IMR-90 (cell line): ENCODE results near the gene WDR70. TPM values are rescaled to one million over a fixed set of nuclear protein-coding genes. Genes with fewer than 3 reads are reported as not detected.

Experiments
- ATAC-seq: fragments of 200-7000 bp; cut with Tn5 transposase; 2 replicates; pipeline ENCODE4 v1.9.1; 2020; ENCODE audit warnings: low read depth, mild to moderate bottlenecking, moderate library complexity
- BruUV-seq: library from RNA; stranded (reverse); fragments of 400-500 nt; replicated peaks from 2 replicates; lab custom pipeline; 2021; lab: Mats Ljungman, UMichigan
- CTCF ChIA-PET: fragments of 300-600 bp; formaldehyde crosslinking; extraction: SDS; loops from one replicate; lab custom pipeline; 2021; ENCODE audit warnings: antibody characterized with exemption; lab: Yijun Ruan, JAX
- POLR2A ChIA-PET: fragments of 300-600 bp; sonication (Branson Sonifier 250); formaldehyde crosslinking; loops from one replicate; lab custom pipeline; 2022; ENCODE audit warnings: antibody characterized with exemption; ENCODE audit not compliant: unreplicated experiment; lab: Charles Lee
- DNase-seq: peaks from one replicate; pipeline ENCODE4 v3.0.0; 2013
- H2AFZ ChIP-seq: replicated peaks from 2 replicates; pipeline ENCODE3; 2013; ENCODE audit warnings: low read length, mild to moderate bottlenecking; ENCODE audit not compliant: poor library complexity
- H2AK5ac ChIP-seq: 2 replicates; pipeline ENCODE4 v1.6.1; 2013; ENCODE audit warnings: low read depth, low read length, inconsistent platforms
- H2AK9ac ChIP-seq: replicated peaks from 2 replicates; pipeline ENCODE3; 2013; ENCODE audit warnings: mild to moderate bottlenecking, low read depth, low read length, moderate library complexity; ENCODE audit not compliant: poor library complexity
- H2BK120ac ChIP-seq: 2 replicates; pipeline ENCODE4 v1.6.1; 2013; ENCODE audit warnings: low read depth, low read length, inconsistent platforms
- H2BK15ac ChIP-seq: 3 replicates; pipeline ENCODE4 v1.6.1; 2013; ENCODE audit warnings: low read depth, low read length, inconsistent platforms
- H2BK20ac ChIP-seq: 2 replicates; pipeline ENCODE4 v1.6.1; 2013; ENCODE audit warnings: low read depth, mild to moderate bottlenecking, inconsistent platforms, low read length, moderate library complexity
- H2BK5ac ChIP-seq: 2 replicates; pipeline ENCODE4 v1.6.1; 2013; ENCODE audit warnings: mild to moderate bottlenecking, low read depth, low read length, inconsistent platforms; ENCODE audit not compliant: poor library complexity, severe bottlenecking
- H3K14ac ChIP-seq: replicated peaks from 2 replicates; pipeline ENCODE4 v1.6.1; 2013; ENCODE audit warnings: low read depth, low read length, inconsistent platforms
- H3K18ac ChIP-seq: 2 replicates; pipeline ENCODE4 v1.6.1; 2013; ENCODE audit warnings: low read depth, low read length, control low read depth
- H3K23ac ChIP-seq: 2 replicates; pipeline ENCODE4 v1.6.1; 2013; ENCODE audit warnings: low read depth, low read length, inconsistent platforms
- H3K27ac ChIP-seq: 2 replicates; pipeline ENCODE4 v1.5.1; 2013; ENCODE audit warnings: mild to moderate bottlenecking, control low read depth, low read length; ENCODE audit not compliant: insufficient read depth
- H3K27me3 ChIP-seq: 2 replicates; pipeline ENCODE4 v1.6.1; 2013; ENCODE audit warnings: low read length; ENCODE audit not compliant: control insufficient read depth, insufficient read depth
- H3K36me3 ChIP-seq: 2 replicates; pipeline ENCODE4 v1.6.1; 2013; ENCODE audit warnings: low read length, mixed read lengths; ENCODE audit not compliant: control insufficient read depth, insufficient read depth
- H3K4ac ChIP-seq: 2 replicates; pipeline ENCODE4 v1.6.1; 2013; ENCODE audit warnings: low read depth, low read length, inconsistent platforms
- H3K4me1 ChIP-seq: 2 replicates; pipeline ENCODE4 v1.6.1; 2013; ENCODE audit warnings: low read length, mixed read lengths; ENCODE audit not compliant: control insufficient read depth, insufficient read depth
- H3K4me2 ChIP-seq: 2 replicates; pipeline ENCODE4 v1.6.1; 2013; ENCODE audit warnings: low read depth, mild to moderate bottlenecking, control low read depth, low read length, moderate library complexity
- H3K4me3 ChIP-seq: 2 replicates; pipeline ENCODE4 v1.5.1; 2013; ENCODE audit warnings: low read depth, mild to moderate bottlenecking, control low read depth, low read length, moderate library complexity; ENCODE audit not compliant: insufficient read depth
- H3K56ac ChIP-seq: 2 replicates; pipeline ENCODE4 v1.6.1; 2013; ENCODE audit warnings: low read length, inconsistent platforms; ENCODE audit not compliant: insufficient read depth; ENCODE audit errors: extremely low read depth
- H3K79me1 ChIP-seq, 2 experiments: 2 replicates each; pipeline ENCODE4 v1.6.1; 2013; ENCODE audit warnings: low read length in 2 of 2, inconsistent platforms in 1 of 2, low read depth in 1 of 2
- H3K9ac ChIP-seq: 2 replicates; pipeline ENCODE4 v1.6.1; 2013; ENCODE audit warnings: low read depth, low read length, control low read depth
- H3K9me1 ChIP-seq: 2 replicates; pipeline ENCODE4 v1.6.1; 2013; ENCODE audit warnings: low read length, inconsistent platforms; ENCODE audit not compliant: insufficient read depth
- H3K9me3 ChIP-seq: 2 replicates; pipeline ENCODE4 v1.6.1; 2013; ENCODE audit warnings: low read length; ENCODE audit not compliant: control insufficient read depth, insufficient read depth
- H4K20me1 ChIP-seq: 2 replicates; pipeline ENCODE4 v1.6.1; 2013; ENCODE audit warnings: low read length, inconsistent platforms; ENCODE audit not compliant: insufficient read depth
- H4K5ac ChIP-seq: 2 replicates; pipeline ENCODE4 v1.6.1; 2013; ENCODE audit warnings: mild to moderate bottlenecking, low read depth, low read length, control low read depth
- H4K8ac ChIP-seq, 2 experiments: 2 replicates each; pipeline ENCODE4 v1.6.1; 2013; ENCODE audit warnings: low read depth in 2 of 2, low read length in 2 of 2, control low read depth in 1 of 2, inconsistent platforms in 1 of 2
- H4K91ac ChIP-seq: 2 replicates; pipeline ENCODE4 v1.6.1; 2013; ENCODE audit warnings: low read depth, low read length, inconsistent platforms; ENCODE audit not compliant: insufficient read depth
- BHLHE40 ChIP-seq: fragments of 150-350 bp; IDR thresholded peaks from 2 replicates; pipeline ENCODE4 v1.6.1; 2016; ENCODE audit warnings: mild to moderate bottlenecking, low read depth, low read length
- CEBPB ChIP-seq: IDR thresholded peaks from 2 replicates; pipeline ENCODE4 v1.6.1; 2012; ENCODE audit warnings: low read depth, low read length, improper control_type of control experiment
- CHD1 ChIP-seq: IDR thresholded peaks from 2 replicates; pipeline ENCODE4 v1.6.1; 2012; ENCODE audit warnings: low read depth, low read length, improper control_type of control experiment
- CTCF ChIP-seq: conservative IDR thresholded peaks from 2 replicates; pipeline ENCODE4 v1.5.1; 2012; ENCODE audit warnings: mild to moderate bottlenecking, low read depth, low read length, improper control_type of control experiment
- ELK1 ChIP-seq: fragments of 150-350 bp; IDR thresholded peaks from 2 replicates; pipeline ENCODE4 v1.6.1; 2016; ENCODE audit warnings: low read depth, mild to moderate bottlenecking, low read length, moderate library complexity, borderline replicate concordance
- FOS ChIP-seq: fragments of 150-350 bp; IDR thresholded peaks from 2 replicates; pipeline ENCODE4 v1.6.1; 2016; ENCODE audit warnings: low read depth, low read length
- MAFK ChIP-seq: IDR thresholded peaks from 2 replicates; pipeline ENCODE4 v1.6.1; 2012; ENCODE audit warnings: low read depth, low read length, improper control_type of control experiment
- MAZ ChIP-seq: IDR thresholded peaks from 2 replicates; pipeline ENCODE4 v1.6.1; 2012; ENCODE audit warnings: low read depth, mild to moderate bottlenecking, low read length, improper control_type of control experiment, moderate library complexity, borderline replicate concordance
- MXI1 ChIP-seq: IDR thresholded peaks from 2 replicates; pipeline ENCODE4 v1.6.1; 2012; ENCODE audit warnings: low read depth, mild to moderate bottlenecking, low read length, moderate library complexity, borderline replicate concordance
- NFE2L2 ChIP-seq: fragments of 150-350 bp; IDR thresholded peaks from 2 replicates; pipeline ENCODE4 v1.6.1; 2016; ENCODE audit warnings: low read depth, mild to moderate bottlenecking, low read length
- POLR2A ChIP-seq: IDR thresholded peaks from 2 replicates; pipeline ENCODE4 v1.6.1; 2012; ENCODE audit warnings: mild to moderate bottlenecking, low read depth, low read length
- RAD21 ChIP-seq: IDR thresholded peaks from 2 replicates; pipeline ENCODE4 v1.6.1; 2012; ENCODE audit warnings: low read length, improper control_type of control experiment
- RCOR1 ChIP-seq: IDR thresholded peaks from 2 replicates; pipeline ENCODE4 v1.6.1; 2012; ENCODE audit warnings: mild to moderate bottlenecking, low read length, improper control_type of control experiment; ENCODE audit not compliant: insufficient replicate concordance
- RFX5 ChIP-seq: IDR thresholded peaks from 2 replicates; pipeline ENCODE4 v1.8.0; 2012; ENCODE audit warnings: low read depth, mild to moderate bottlenecking, low read length, moderate library complexity
- SMC3 ChIP-seq: fragments of 150-350 bp; IDR thresholded peaks from 2 replicates; pipeline ENCODE4 v1.6.1; 2016; ENCODE audit warnings: low read depth, mild to moderate bottlenecking, antibody characterized with exemption, low read length, moderate library complexity
- WGBS, 2 experiments: methylation state at CpG; one replicate each; pipeline versions ENCODE4 v1.1.5 to v1.1.7; 2013; ENCODE audit warnings: missing lambda C conversion rate in 2 of 2; ENCODE audit not compliant: insufficient read length in 1 of 2; ENCODE audit errors: extremely low coverage in 2 of 2; 5-methylcytosine and 5-hydroxymethylcytosine counted together
- dilution Hi-C: fragments of 300-500 bp; cut with HindIII; formaldehyde crosslinking; loops from one replicate; pipeline ENCODE4 v1.14.3; 2018; ENCODE audit warnings: low sequenced_read_pairs; ENCODE audit not compliant: unreplicated experiment
- in situ Hi-C: fragments of 300-500 bp; cut with MboI; formaldehyde crosslinking; loops from 3 replicates; pipeline ENCODE4 v1.14.3; 2019; ENCODE audit warnings: low sequenced_read_pairs, inconsistent platforms, mixed read lengths
- intact Hi-C: fragments of 100-400 bp; cut with micrococcal nuclease; formaldehyde crosslinking; loops from 2 replicates; pipeline ENCODE4 v1.10.0; 2022
- polyA plus RNA-seq, 3 experiments: library from polyadenylated mRNA; depleted of rRNA; stranded (reverse); fragments of >200 nt; gene quantifications; 2 replicates each; pipeline ENCODE4 v1.2.3, GENCODE V29; 2012; ENCODE audit warnings: low replicate concordance in 1 of 3
- total RNA-seq: library from RNA; depleted of rRNA; stranded (reverse); fragments of >200 nt; gene quantifications from 2 replicates; pipeline ENCODE4 v1.2.3, GENCODE V29; 2012

WDR70 gene
- total and polyA plus RNA-seq, 2 of the 4 experiments (the other 2 are of a cell fraction) = 16.7 to 29.9 TPM

DNA sequence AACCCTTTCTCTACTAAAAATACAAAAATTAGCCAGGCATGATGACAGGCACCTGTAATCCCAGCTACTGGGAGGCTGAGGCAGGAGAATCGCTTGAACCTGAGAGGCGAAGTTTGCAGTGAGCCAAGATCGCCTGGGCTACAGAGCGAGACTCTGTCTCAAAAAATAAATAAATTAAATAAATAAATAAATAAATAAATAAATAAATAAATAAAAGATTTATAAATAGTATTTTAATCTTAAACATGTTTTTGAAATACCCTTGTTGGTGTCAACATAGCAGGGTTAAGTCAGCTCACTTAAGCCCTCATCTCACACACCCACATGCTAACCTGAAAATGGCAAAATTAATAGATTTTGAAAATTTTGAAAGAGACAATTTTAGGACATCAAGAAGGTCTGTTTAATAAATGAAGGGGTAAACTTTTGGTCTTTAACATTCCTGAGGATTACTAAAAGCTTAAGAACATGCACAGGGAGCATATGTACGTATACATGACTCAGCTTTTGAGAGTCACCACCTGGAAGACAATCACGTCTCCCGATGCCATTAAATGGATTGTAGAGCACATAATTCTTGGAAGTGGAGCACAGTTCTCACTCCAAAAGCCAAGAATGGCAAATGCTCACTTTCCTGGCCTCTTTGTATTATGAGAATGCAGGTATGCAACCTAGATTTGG is 258.2 kb downstream of the WDR70 start:
- H4K8ac ChIP-seq = peak overlapping the region in 1 of 2 experiments; percentile 11; a peak in 1 of 4 replicates
- peak overlapping the region; percentile 66; the same call in 1 of the 2 replicates for H3K18ac ChIP-seq
- no peak overlapping the region for H3K56ac ChIP-seq
- in situ Hi-C loops = no loop called here
- H2AK5ac ChIP-seq = no peak overlapping the region
- H3K23ac ChIP-seq = no peak overlapping the region
- no peak overlapping the region for H3K4me3 ChIP-seq
- peak; percentile 59 for ATAC-seq
- H3K27me3 ChIP-seq = no peaks in the 10 kb centered on the region
- no peak overlapping the region for H2BK5ac ChIP-seq
- H2AFZ ChIP-seq = no peak overlapping the region
- intact Hi-C loops = no loop called here
- H4K91ac ChIP-seq = no peak overlapping the region
- BruUV-seq = no TSS peak
- peak overlapping the region; percentile 59 for H2BK120ac ChIP-seq
- no peaks in the 10 kb centered on the region for H3K36me3 ChIP-seq
- H3K4me2 ChIP-seq = peak overlapping the region; percentile 39; the same call in 1 of the 2 replicates
- H3K4me1 ChIP-seq = peaks cover 5% of the 10 kb centered on the region; the same call in 1 of the 2 replicates
- H3K27ac ChIP-seq = no peak overlapping the region
- peak; percentile 84 for DNase-seq
- POLR2A ChIA-PET = no interaction called here
- H2AK9ac ChIP-seq = no peak overlapping the region
- peak overlapping the region; percentile 12; the same call in 1 of the 2 replicates for H4K5ac ChIP-seq
- no peak overlapping the region for H3K14ac ChIP-seq
- no peaks in the 10 kb centered on the region for H3K9me3 ChIP-seq
- no CpG with 5 or more reads among the region's 7 CpGs for WGBS, 2 experiments
- peak overlapping the region; percentile 15; the same call in 1 of the 2 replicates for H2BK20ac ChIP-seq
- peaks cover 4% of the 10 kb centered on the region; the same call in 1 of the 2 replicates for H3K9me1 ChIP-seq
- H3K4ac ChIP-seq = peak overlapping the region; percentile 38; the same call in 1 of the 2 replicates
- CTCF ChIA-PET = interaction anchor here (0.9 kb wide), 1 partner anchor 86 kb away, joined by 5 read pairs; no protein-coding TSS in a partner anchor
- dilution Hi-C loops = no loop called here
- peaks cover 0 to 9% of the 10 kb centered on the region in 2 experiments; a peak in 3 of 4 replicates for H3K79me1 ChIP-seq
- H3K9ac ChIP-seq = no peak overlapping the region
- no peaks in the 10 kb centered on the region for H4K20me1 ChIP-seq
- H2BK15ac ChIP-seq = 0 out of 3 replicates have a peak overlapping the region, but pooled peaks have one; percentile 3
- TF ChIP-seq POLR2A (no peak), RCOR1 (no peak), BHLHE40 (peak; percentile 6; the same call in 1 of the 2 replicates), MXI1 (no peak), SMC3 (no peak), CTCF (no peak), NFE2L2 (peak; percentile 77), RFX5 (no peak), FOS (0 out of 2 replicates have a peak, but pooled peaks have one; percentile 33), CEBPB (no peak), RAD21 (no peak), ELK1 (no peak), MAZ (no peak), MAFK (0 out of 2 replicates have a peak, but pooled peaks have one; percentile 10), CHD1 (no peak)
